ENCODE data around the gene FHIT.
"Not testable (repeated sequence)": the region's sequence is repeated elsewhere in the genome, so short reads cannot be mapped to it uniquely, and the experiment has no call there.

Gene FHIT

GRCh38 chr3:59829527-59829926 is 1421.7 kb downstream of the FHIT start:
- no peak for DNase-seq

GRCh38 chr3:59824876-59825275 is 1426.4 kb downstream of the FHIT start:
- no peak for DNase-seq

DNA sequence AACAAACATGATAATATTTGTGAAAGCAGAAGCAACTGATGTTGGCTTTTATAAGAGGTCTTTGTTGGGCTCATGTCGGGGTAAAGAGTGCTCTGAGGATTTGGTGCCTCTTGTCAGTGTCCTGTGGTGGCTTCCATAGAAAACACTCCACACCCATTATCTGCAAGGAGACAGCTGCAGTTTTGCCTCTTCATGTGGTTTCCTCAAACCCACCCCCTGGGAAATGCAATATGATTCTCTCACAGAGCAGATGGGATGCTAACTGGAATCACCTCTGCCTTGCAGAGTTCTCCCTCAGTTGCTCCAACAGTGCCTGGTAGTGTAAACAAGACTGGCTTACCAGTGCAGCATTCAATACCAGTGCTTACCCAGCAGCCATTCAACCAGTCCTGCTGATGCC is 1430.0 kb downstream of the FHIT start:
- DNase-seq: peak; percentile 8

DNA sequence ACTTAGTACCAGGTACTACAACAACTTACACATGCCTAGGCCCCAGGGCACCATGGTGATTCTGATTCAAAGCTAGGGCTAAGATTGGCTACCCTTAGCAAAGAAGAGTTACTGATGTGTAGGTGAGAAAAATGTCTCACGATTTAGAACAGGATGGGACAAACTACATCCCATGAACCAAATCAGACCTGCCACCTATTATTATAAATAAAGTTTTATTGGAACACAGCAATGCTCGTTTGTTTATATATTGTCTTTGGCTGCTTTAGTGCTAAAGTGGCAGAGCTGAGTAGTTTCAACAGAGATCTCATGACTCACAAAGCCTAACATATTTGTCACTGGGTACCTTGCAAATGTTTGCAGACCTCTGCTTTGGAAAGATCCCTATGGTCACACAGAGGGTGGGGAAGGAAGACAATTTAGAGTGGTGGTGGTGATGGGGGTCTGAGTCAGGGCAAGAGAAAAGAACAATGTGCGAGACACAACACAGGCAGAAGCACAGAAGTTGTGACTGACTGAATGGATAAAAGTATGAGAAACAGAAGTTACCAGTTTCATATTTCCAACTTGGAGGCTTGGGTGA is 1430.8 kb downstream of the FHIT start:
- DNase-seq: no peak

DNA sequence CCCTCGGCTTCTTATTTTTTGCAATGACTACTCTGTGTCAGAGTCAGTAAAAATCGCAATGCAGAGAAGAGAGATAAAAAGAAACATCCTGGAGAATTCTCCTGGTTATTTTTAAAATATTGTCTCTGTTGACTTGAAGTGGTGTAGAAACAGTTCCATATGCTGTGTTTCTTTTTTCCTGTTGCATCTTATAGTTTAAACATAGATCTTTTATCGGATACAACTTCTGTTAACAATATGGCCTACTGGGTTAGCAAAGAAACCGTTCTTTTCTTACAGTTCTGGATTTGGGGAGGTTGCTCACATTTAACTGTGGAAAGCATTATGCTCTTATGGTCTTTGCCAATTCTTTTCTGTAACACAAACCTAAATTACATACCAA is 1432.3 kb downstream of the FHIT start:
- no peak for DNase-seq

- DNase-seq: no peak
Observed at GRCh38 chr3:59818033-59818918, 1433.0 kb downstream of the FHIT start.

- no peak for DNase-seq
Observed at GRCh38 chr3:59817511-59817910, 1433.7 kb downstream of the FHIT start.

- DNase-seq: no peak
Observed at GRCh38 chr3:59816312-59816711, 1434.9 kb downstream of the FHIT start.

- DNase-seq: no peak
Observed at GRCh38 chr3:59813148-59813538, 1438.1 kb downstream of the FHIT start.

GRCh38 chr3:59812237-59813147 is 1438.8 kb downstream of the FHIT start:
- DNase-seq: no peak

DNA sequence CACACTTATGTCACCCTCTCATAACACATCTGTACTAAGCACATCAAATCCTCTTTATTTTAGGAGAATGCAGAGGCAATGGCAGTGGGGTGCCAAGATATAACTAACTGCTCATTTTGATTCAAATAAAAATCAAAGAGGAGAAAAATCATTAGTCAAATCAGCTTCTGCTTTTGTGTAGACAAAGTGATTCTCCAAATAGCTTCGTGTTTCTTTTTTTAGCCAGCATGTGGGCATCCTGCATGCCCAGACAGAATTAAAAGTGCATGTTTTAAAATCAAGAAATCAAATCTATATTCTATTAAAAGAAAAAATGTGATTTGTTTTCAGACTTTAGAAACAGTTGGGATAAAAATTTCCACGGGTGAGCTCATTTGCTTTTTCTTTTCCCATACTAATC is 1440.1 kb downstream of the FHIT start:
- no peak for DNase-seq

GRCh38 chr3:59810606-59811005 is 1440.6 kb downstream of the FHIT start:
- DNase-seq: no peak

DNA sequence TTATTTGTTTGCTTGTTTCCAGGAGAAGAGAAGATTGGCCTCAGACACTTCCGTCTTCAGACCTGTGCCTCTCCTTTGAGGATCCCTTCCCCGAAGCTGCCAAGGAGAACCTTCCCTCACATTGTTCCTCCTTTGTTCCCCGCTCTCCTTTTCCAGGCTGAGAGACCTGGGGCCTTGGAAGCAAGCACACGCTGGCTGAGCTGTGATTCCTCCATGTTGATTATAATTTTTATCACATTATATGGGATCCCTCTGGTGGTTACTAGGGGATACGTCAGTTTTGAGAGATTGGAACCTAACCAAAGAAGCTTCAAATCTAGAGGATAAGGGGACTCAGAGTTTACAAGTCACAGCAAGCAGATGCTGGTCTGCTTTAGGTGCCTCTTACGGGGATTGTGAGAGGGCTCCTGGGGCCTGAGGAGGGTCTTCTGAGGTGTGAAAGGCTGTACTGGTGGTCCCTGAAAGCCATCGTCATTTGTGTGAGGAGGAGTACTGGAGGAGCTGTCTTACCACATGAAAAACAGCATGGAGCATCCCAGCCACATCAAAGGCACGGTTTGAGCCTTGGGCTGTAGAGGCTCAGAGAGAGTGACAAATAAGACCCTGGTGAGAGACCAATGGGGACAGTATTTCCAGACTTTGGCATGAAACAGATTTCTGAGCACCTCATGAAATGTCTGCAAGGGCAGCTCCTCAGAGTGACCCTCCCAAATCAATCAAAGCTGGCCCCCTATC is 1441.4 kb downstream of the FHIT start:
- DNase-seq: no peak

DNA sequence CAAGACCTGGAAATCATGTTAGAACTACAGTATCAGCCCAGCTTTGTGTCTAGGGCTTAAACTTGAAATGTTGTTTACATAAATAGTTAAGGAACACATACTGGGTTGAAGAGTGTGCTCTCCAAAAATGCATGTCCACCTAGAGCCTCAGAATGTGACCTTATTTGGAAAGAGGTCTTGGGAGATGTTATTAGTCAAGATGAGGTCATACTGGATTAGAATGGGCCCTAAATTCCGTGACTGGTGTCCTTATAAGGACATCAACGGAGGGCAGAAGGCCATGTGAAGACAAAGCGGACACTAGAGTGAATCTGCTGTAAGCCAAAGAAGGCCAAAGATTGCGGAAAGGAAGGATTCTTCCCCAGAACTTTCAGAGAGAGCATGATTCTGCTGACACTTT is 1442.2 kb downstream of the FHIT start:
- DNase-seq: no peak

- DNase-seq: no peak
Observed at GRCh38 chr3:59808446-59808845, 1442.8 kb downstream of the FHIT start.

- no peak for DNase-seq
Observed at GRCh38 chr3:59803268-59803667, 1448.0 kb downstream of the FHIT start.

DNA sequence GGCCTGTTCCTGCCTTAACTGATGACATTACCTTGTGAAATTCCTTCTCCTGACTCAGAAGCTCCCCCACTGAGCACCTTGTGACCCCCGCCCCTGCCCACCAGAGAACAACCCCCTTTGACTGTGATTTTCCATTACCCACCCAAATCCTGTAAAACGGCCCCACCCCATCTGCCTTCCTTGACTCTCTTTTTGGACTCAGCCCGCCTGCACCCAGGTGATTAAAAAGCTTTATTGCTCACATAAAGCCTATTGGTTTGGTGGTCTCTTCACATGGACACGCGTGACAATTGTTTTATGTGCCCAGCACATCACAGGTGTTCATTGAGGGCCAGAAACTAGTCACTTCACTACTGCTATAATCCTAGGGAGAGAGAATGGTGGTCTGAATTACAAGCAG is 1448.8 kb downstream of the FHIT start:
- not testable (repeated sequence) for DNase-seq

DNA sequence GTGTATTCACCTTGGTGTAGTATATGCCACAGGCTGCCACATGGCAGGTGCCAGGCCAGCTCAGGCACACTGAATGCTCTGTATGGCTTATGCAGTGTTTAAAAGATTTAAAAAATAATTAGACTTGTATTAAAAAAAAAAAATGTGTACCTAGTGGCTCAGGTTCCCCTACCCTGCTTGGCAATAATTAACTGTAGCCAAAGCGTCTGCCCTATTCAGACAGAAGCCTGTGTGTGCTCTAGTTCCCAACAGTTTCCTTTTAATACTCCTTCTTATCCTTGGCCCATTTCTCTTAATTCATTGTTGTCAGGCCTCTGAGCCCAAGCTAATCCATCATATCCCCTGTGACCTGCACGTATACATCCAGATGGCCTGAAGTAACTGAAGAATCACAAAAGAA is 1449.2 kb downstream of the FHIT start:
- DNase-seq: no peak

DNA sequence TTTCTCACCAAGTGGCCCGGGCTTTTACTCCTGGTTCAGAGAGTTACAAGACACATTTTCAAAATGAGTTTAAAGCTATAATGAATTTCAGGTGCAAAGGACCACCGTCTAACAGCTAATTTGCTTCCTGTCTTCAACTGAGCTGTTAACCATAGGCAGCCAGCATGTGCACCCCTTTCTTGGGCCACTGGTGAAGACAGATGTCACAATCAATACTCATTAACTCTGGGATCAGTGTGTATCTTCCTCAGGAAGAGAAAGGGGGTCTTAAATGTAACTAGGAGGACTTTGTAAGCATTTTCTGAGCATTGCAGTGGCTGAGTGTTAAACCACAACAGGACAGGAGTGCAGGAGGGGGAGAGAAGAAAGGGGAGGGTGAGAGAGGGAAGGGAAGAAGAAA is 1450.8 kb downstream of the FHIT start:
- DNase-seq: no peak

DNA sequence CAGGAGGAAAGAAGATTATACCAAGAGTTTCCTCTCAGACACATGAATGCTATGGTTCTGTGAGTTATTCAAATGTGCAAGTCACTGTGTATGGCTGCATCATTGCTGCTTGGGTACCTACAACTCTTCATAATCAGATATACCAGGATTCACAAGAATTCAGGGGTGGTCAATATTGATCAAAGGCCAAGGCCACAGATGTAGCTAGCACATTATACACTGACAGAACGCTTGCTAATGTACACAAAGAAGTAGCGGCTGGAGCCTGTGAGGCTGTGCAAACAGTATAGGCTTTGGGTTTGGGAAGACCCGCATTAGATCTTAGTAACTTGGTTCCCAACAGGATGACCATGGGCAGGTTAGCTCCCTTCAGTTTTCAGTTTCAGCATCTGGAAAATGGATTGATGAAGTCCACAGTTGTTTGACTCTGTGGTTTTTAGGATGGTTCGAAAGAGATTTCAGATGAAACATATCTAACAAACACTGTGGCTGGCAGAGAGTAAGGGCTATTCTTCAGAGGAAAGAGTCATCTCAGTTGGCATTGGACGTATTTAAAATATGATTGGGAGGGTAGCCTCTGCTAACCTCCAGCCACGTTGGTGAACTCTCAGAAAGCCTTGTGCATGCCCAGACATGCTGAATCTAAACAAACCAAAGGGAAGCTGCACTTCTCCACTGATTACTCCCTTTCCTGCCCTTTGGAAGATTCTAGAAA is 1452.7 kb downstream of the FHIT start:
- DNase-seq: no peak

- DNase-seq: no peak
Observed at GRCh38 chr3:59797533-59797932, 1453.7 kb downstream of the FHIT start.

DNA sequence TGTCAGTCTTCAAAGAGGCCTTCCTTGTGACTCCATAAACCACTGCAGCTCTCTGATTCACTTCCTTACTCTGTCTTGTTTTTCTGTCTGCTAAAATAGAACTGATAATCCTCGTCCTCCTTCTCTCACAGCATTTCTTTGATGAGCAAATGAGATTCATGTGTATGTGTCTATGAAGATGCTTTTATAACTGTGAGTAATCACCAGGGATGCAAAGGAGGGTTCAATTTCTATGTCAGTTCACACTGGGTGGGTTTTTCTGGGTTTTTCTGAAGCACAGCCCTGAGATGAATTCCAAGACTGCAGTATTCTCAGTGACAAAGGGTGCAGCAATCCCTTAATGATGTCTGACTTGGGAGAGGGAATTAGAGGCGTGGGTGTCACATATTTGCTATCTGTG is 1454.8 kb downstream of the FHIT start:
- no peak for DNase-seq

Data from NCI-H2107 (cell line).